Osteocyte (in vitro differentiated cells): Measurements from ENCODE around the gene CXorf66. TPM values are rescaled to one million over a fixed set of nuclear protein-coding genes. Genes with fewer than 3 reads are reported as not detected.

Experiments used
- DNase-seq: peaks from one replicate; pipeline ENCODE4 v3.0.0; 2021; ENCODE audit warnings: mixed read lengths; ENCODE audit not compliant: unreplicated experiment; ENCODE audit errors: extremely low spot score
- H3K27ac Mint-ChIP-seq: one replicate; pipeline ENCODE4 v1.8.0; 2021; ENCODE audit warnings: mild to moderate bottlenecking, mixed read lengths; ENCODE audit not compliant: unreplicated experiment
- H3K27me3 Mint-ChIP-seq: one replicate; pipeline ENCODE4 v1.8.0; 2021; ENCODE audit warnings: mixed read lengths; ENCODE audit not compliant: unreplicated experiment
- H3K36me3 Mint-ChIP-seq: one replicate; pipeline ENCODE4 v1.8.0; 2021; ENCODE audit warnings: mixed read lengths; ENCODE audit not compliant: unreplicated experiment
- H3K4me1 Mint-ChIP-seq: one replicate; pipeline ENCODE4 v1.8.0; 2021; ENCODE audit warnings: mixed read lengths; ENCODE audit not compliant: unreplicated experiment
- H3K4me3 Mint-ChIP-seq: one replicate; pipeline ENCODE4 v1.8.0; 2021; ENCODE audit warnings: mild to moderate bottlenecking, moderate library complexity, mixed read lengths; ENCODE audit not compliant: unreplicated experiment
- H3K9me3 Mint-ChIP-seq: one replicate; pipeline ENCODE4 v1.8.0; 2021; ENCODE audit warnings: mixed read lengths; ENCODE audit not compliant: unreplicated experiment
- long read RNA-seq: library from polyadenylated mRNA; unstranded; transcript quantifications from one replicate; pipeline ENCODE4 v2.0.0, GENCODE V29; 2021
- total RNA-seq: library from RNA; stranded (reverse); gene quantifications from 2 replicates; pipeline ENCODE4 v1.2.1, GENCODE V29; 2021
- TF ChIP-seq, protein P1 (sequence below): fragments of 200-600 bp; sonication (generic); IDR thresholded peaks from 2 replicates; pipeline ENCODE4 v1.5.0; 2021; ENCODE audit warnings: antibody characterized with exemption, mild to moderate bottlenecking, moderate library complexity

CXorf66 gene, protein sequence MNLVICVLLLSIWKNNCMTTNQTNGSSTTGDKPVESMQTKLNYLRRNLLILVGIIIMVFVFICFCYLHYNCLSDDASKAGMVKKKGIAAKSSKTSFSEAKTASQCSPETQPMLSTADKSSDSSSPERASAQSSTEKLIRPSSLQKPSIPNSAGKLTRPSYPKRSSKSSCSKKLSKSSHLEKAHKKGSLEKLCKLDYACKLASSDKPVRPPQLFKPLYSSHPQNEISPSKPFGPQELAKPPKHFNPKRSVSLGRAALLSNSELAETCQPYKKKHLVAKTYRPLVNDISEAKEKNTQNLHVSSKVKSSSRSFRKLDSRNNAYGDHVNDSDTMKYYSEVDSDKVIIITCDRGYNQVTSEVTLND
- total RNA-seq = not detected in 2 replicates
- long read RNA-seq = 0 reads

DNA sequence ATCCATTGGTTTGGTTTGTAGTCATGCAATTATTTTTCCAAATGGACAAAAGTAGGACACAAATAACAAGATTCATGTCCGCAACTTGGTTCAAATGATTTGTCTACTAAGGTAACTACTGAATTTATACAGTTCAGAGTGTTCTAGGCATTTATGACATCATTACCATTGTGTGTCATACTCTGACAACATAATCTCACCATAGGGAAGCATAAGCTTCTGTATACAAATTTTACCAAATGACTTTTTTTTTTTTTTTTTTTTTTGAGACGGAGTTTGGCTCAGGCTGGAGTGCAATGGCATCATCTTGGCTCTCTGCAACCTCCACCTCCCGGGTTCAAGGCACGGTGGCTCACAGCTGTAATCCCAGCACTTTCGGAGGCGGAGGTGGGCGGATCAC, at the start of gene CXorf66:
Gene CXorf66 (minus strand): TSS at position 101 of the 400 bp plus-strand sequence. CDS start 25 bp downstream, at position 76.
- no peaks in the 10 kb centered on the region for H3K36me3 Mint-ChIP-seq
- no peak for DNase-seq
- H3K4me3 Mint-ChIP-seq = no peak within 1 kb of the TSS
- peaks cover 15% of the 10 kb centered on the region for H3K27me3 Mint-ChIP-seq
- no peak within 1 kb of the TSS for H3K27ac Mint-ChIP-seq
- no peaks in the 10 kb centered on the region for H3K4me1 Mint-ChIP-seq
- TF ChIP-seq, protein P1, sequence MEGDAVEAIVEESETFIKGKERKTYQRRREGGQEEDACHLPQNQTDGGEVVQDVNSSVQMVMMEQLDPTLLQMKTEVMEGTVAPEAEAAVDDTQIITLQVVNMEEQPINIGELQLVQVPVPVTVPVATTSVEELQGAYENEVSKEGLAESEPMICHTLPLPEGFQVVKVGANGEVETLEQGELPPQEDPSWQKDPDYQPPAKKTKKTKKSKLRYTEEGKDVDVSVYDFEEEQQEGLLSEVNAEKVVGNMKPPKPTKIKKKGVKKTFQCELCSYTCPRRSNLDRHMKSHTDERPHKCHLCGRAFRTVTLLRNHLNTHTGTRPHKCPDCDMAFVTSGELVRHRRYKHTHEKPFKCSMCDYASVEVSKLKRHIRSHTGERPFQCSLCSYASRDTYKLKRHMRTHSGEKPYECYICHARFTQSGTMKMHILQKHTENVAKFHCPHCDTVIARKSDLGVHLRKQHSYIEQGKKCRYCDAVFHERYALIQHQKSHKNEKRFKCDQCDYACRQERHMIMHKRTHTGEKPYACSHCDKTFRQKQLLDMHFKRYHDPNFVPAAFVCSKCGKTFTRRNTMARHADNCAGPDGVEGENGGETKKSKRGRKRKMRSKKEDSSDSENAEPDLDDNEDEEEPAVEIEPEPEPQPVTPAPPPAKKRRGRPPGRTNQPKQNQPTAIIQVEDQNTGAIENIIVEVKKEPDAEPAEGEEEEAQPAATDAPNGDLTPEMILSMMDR = no peak
- H3K9me3 Mint-ChIP-seq = peaks cover 6% of the 10 kb centered on the region

DNA sequence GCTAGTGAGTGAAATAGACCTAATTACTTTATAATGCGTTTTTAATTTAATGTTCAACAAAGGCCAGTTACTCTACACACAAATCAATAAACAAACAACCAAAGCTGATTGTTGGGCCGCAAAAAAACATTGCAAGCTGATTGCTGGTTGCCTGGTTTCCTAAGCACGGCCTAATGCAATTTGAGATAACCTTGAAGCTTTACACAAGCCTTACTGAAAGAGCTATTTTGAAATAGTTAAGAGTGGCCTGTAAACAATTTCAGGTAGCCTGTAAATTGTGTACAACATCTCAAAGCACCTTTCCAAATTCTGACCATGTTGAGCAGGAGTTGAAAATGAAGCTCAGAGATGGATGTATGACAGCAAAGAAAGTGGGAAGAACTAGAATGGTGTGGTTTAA, 17.5 kb upstream of the CXorf66 start:
- H3K27me3 Mint-ChIP-seq = no peaks in the 10 kb centered on the region
- H3K36me3 Mint-ChIP-seq = no peaks in the 10 kb centered on the region
- no peak for DNase-seq
- no peaks in the 10 kb centered on the region for H3K9me3 Mint-ChIP-seq
- no peak overlapping the region for H3K27ac Mint-ChIP-seq
- no peaks in the 10 kb centered on the region for H3K4me1 Mint-ChIP-seq
- TF ChIP-seq, protein P1 = no peak
- H3K4me3 Mint-ChIP-seq = no peak overlapping the region

DNA sequence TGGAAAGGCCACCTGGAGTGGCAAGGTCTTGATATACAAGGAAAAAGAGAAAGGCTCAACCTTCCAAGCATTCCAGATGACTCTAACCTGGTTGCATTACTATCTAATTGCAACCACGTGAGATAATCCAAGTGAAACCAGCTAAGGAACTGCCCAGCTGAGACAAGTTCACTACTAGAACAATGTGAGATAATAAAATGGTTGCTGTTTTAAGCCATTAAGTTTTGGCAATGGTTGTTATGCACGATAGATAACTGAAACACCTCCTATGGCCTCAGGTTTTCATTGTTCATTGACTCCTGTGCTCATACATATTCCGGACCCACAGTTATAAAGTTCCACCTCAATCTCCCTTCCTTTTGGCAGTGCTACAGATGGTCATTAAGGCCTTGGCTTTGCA, 9.2 kb upstream of the CXorf66 start:
- Mint-ChIP-seq H3K27me3 (peaks cover 3% of the 10 kb centered on the region), H3K4me3 (no peak overlapping the region), H3K36me3 (no peaks in the 10 kb centered on the region), H3K9me3 (peaks cover 5% of the 10 kb centered on the region), H3K27ac (no peak overlapping the region), H3K4me1 (no peaks in the 10 kb centered on the region)
- no peak for DNase-seq
- TF ChIP-seq, protein P1 = no peak

DNA sequence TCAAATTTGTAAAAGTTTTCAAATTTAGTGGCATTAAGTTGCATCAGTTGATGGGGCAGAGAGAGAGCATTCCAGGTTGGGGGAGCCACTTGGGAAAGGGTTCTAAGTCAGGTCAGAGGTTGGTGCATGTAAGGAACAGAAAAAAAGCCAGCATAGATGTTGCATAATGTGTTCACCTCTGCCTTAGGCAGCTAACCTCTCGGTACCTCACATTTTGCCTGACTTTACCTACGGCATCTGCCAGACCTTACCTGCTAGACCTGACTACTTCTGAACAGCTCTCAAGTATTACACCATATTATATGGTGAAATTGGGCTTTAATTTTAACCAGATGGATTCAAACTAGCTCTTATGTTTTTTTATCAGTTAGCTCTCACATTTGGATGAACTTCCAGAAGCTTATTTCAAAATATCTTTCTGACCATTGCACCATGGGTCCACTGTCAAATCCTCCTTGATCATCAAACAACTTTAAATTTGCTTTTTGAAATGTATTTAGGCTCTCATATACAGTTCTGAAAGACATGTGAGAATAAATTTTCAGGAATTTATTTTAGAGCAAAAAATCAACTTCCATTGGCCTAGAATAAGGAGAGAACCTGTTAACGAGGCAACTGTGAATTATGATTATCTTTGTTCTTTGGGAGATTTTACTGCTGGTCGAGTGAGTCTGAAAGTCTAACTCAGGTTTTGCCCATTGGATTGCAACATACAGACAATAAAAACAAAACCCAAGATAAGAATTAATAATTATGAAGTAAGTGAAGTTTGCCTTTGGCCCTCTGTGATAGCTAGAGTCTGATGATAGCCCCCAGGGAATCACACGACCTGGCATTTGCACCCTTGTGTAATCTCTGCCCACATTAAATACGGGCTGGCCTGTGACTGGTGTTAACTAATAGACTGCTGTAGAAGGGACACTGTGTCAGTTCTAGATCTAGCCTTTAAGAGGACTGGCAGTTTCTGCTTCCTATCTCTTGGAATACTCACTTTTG, 7.6 kb upstream of the CXorf66 start:
- peaks cover 5% of the 10 kb centered on the region for H3K9me3 Mint-ChIP-seq
- no peak overlapping the region for H3K4me3 Mint-ChIP-seq
- peaks cover 3% of the 10 kb centered on the region for H3K27me3 Mint-ChIP-seq
- H3K27ac Mint-ChIP-seq = no peak overlapping the region
- DNase-seq = no peak
- H3K36me3 Mint-ChIP-seq = no peaks in the 10 kb centered on the region
- H3K4me1 Mint-ChIP-seq = no peaks in the 10 kb centered on the region
- TF ChIP-seq, protein P1 = no peak

DNA sequence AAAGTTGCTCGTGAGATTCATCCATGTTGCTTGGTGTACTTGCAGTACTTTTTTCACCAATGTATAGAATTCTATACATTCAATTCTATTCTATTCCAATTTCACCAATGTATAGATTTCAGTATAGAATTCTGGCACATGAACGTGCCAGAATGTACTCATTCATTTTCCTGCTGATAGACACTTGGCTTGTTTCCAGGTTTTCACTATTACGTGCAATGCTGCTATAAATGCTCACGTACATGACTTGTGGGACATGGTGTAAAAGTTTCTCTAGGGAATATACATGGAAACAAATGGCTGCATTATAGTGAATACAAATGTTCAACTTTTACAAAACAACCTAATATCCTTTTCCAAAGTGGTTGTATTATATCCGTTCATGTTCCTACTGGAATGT, 6.8 kb upstream of the CXorf66 start:
- no peaks in the 10 kb centered on the region for H3K36me3 Mint-ChIP-seq
- H3K27ac Mint-ChIP-seq = no peak overlapping the region
- peaks cover 5% of the 10 kb centered on the region for H3K9me3 Mint-ChIP-seq
- no peak for DNase-seq
- H3K4me1 Mint-ChIP-seq = no peaks in the 10 kb centered on the region
- TF ChIP-seq, protein P1 = no peak
- H3K4me3 Mint-ChIP-seq = no peak overlapping the region
- peaks cover 3% of the 10 kb centered on the region for H3K27me3 Mint-ChIP-seq
